Neuronal stem cell (in vitro differentiated cells): ENCODE data around the gene PKMYT1.

Source experiments
- DNase-seq: peaks from one replicate; pipeline ENCODE4 v3.0.0-alpha.2; 2013; ENCODE audit warnings: low spot score
- H2AFZ ChIP-seq: one replicate; pipeline ENCODE4 v1.6.1; 2013; ENCODE audit warnings: mild to moderate bottlenecking, low read length, inconsistent platforms
- H2AK5ac ChIP-seq: 2 replicates; pipeline ENCODE4 v1.6.1; 2013; ENCODE audit warnings: low read depth, mild to moderate bottlenecking, inconsistent platforms, low read length, moderate library complexity, mixed read lengths
- H2BK120ac ChIP-seq: 2 replicates; pipeline ENCODE4 v1.6.1; 2013; ENCODE audit warnings: low read depth, mild to moderate bottlenecking, inconsistent platforms, low read length, moderate library complexity, mixed read lengths
- H2BK12ac ChIP-seq: one replicate; pipeline ENCODE4 v1.6.1; 2013; ENCODE audit warnings: low read length, inconsistent platforms
- H2BK15ac ChIP-seq: 2 replicates; pipeline ENCODE4 v1.6.1; 2013; ENCODE audit warnings: mild to moderate bottlenecking, low read length, inconsistent platforms, mixed read lengths
- H2BK5ac ChIP-seq: one replicate; pipeline ENCODE4 v1.6.1; 2013; ENCODE audit warnings: inconsistent platforms, mild to moderate bottlenecking, low read length, moderate library complexity
- H3K14ac ChIP-seq: one replicate; pipeline ENCODE4 v1.6.1; 2013; ENCODE audit warnings: low read length, inconsistent platforms
- H3K18ac ChIP-seq: 2 replicates; pipeline ENCODE4 v1.6.1; 2013; ENCODE audit warnings: low read length, inconsistent platforms
- H3K23ac ChIP-seq: 2 replicates; pipeline ENCODE4 v1.6.1; 2013; ENCODE audit warnings: low read depth, mild to moderate bottlenecking, mixed read lengths, low read length, inconsistent platforms; ENCODE audit not compliant: poor library complexity
- H3K27ac ChIP-seq: replicated peaks from 3 replicates; pipeline ENCODE4 v1.5.1; 2013; ENCODE audit warnings: low read length, inconsistent platforms
- H3K27me3 ChIP-seq, 3 experiments: 2 replicates each; pipeline ENCODE4 v1.6.1; 2013; ENCODE audit warnings: low read length in 3 of 3, mild to moderate bottlenecking in 2 of 3, inconsistent platforms in 1 of 3, low read depth in 1 of 3, mixed read lengths in 1 of 3, moderate library complexity in 1 of 3; ENCODE audit not compliant: control insufficient read depth in 3 of 3, insufficient read depth in 3 of 3
- H3K36me3 ChIP-seq, 2 donors: replicated peaks in 1 of 2; 2 replicates each; pipeline ENCODE4 v1.6.1; 2013; ENCODE audit warnings: low read length in 2 of 2; ENCODE audit not compliant: control insufficient read depth in 2 of 2, insufficient read depth in 2 of 2
- H3K4ac ChIP-seq: 2 replicates; pipeline ENCODE4 v1.6.1; 2013; ENCODE audit warnings: inconsistent platforms, mild to moderate bottlenecking, low read length, moderate library complexity
- H3K4me1 ChIP-seq, 2 donors: 1 replicate in 1 of 2; 2 replicates in 1 of 2; pipeline ENCODE4 v1.6.1; 2013; ENCODE audit warnings: low read length in 2 of 2, low read depth in 1 of 2; ENCODE audit not compliant: control insufficient read depth in 2 of 2, insufficient read depth in 1 of 2
- H3K4me2 ChIP-seq: one replicate; pipeline ENCODE4 v1.6.1; 2013; ENCODE audit warnings: mild to moderate bottlenecking, low read length, inconsistent platforms; ENCODE audit not compliant: insufficient read depth, poor library complexity, severe bottlenecking
- H3K4me3 ChIP-seq, 2 donors: 2 replicates each; pipeline ENCODE4 v1.5.1; 2013; ENCODE audit warnings: low read length in 2 of 2, mild to moderate bottlenecking in 2 of 2, inconsistent platforms in 1 of 2, moderate library complexity in 1 of 2
- H3K79me1 ChIP-seq: one replicate; pipeline ENCODE4 v1.6.1; 2013; ENCODE audit warnings: low read depth, mild to moderate bottlenecking, inconsistent platforms, low read length, moderate library complexity
- H3K9ac ChIP-seq: one replicate; pipeline ENCODE4 v1.6.1; 2013; ENCODE audit warnings: mild to moderate bottlenecking, low read depth, low read length, inconsistent platforms; ENCODE audit not compliant: poor library complexity
- H3K9me3 ChIP-seq, 2 donors: replicated peaks in 1 of 2; 2 replicates each; pipeline versions ENCODE3 to v1.6.1; 2013; ENCODE audit warnings: low read length in 2 of 2, mild to moderate bottlenecking in 2 of 2, inconsistent platforms in 1 of 2, low read depth in 1 of 2, mixed read lengths in 1 of 2, moderate library complexity in 1 of 2; ENCODE audit not compliant: control insufficient read depth in 2 of 2, insufficient read depth in 1 of 2
- H4K8ac ChIP-seq: one replicate; pipeline ENCODE4 v1.6.1; 2013; ENCODE audit warnings: low read depth, mild to moderate bottlenecking, inconsistent platforms, low read length, moderate library complexity
- H4K91ac ChIP-seq: one replicate; pipeline ENCODE4 v1.6.1; 2013; ENCODE audit warnings: low read length, low read depth, mild to moderate bottlenecking, inconsistent platforms; ENCODE audit not compliant: poor library complexity
- WGBS, 2 donors: extraction: QIAGEN DNeasy Blood & Tissue Kit; methylation state at CpG; one replicate each; pipeline ENCODE4 v1.1.7; 2013; ENCODE audit warnings: missing lambda C conversion rate in 2 of 2, mixed read lengths in 1 of 2; ENCODE audit not compliant: insufficient read length in 2 of 2, insufficient replicate concordance in 1 of 2; ENCODE audit errors: extremely low coverage in 2 of 2; 5-methylcytosine and 5-hydroxymethylcytosine counted together

PKMYT1 gene

GRCh38 chr16:3017794-3018506 is 37.7 kb upstream of the PKMYT1 start, which contains the start of gene CLDN6:
Gene CLDN6, minus strand, starts transcription at chr16:3018183. Its CDS starts 2,162 bp downstream, at chr16:3016021.
- DNase-seq = peak; percentile 77
- H3K4me3 ChIP-seq = peak within 1 kb of the TSS in 1 of 2 donors; percentile 78
- no CpG with 5 or more reads among the region's 52 CpGs for WGBS, 2 donors

GRCh38 chr16:3017344-3017743 is 37.1 kb upstream of the PKMYT1 start:
- Histone ChIP-seq H3K4ac (no peak overlapping the region), H3K23ac (no peak overlapping the region), H2BK120ac (no peak overlapping the region), H4K91ac (no peak overlapping the region), H3K9me3 (no peaks in the 10 kb centered on the region), H3K4me2 (peak overlapping the region; percentile 84), H2AK5ac (peak overlapping the region; percentile 36), H3K79me1 (peaks cover 6% of the 10 kb centered on the region), H3K18ac (peak overlapping the region; percentile 85), H2AFZ (no peak overlapping the region), H3K14ac (peak overlapping the region; percentile 38), H3K27me3 (peaks cover 7 to 47% (median 26%) of the 10 kb centered on the region in 3 experiments), H3K4me1 (peaks cover 11 to 18% of the 10 kb centered on the region in 2 donors), H2BK5ac (peak overlapping the region; percentile 39), H3K27ac (no peak overlapping the region), H2BK15ac (peak overlapping the region; percentile 83), H3K36me3 (no peaks in the 10 kb centered on the region), H3K4me3 (peak overlapping the region in 1 of 2 donors; percentile 76), H2BK12ac (no peak overlapping the region), H3K9ac (no peak overlapping the region), H4K8ac (no peak overlapping the region)
- no peak for DNase-seq
- no CpG with 5 or more reads among the region's 20 CpGs for WGBS, 2 donors

More at GRCh38 chr16:3017794-3018506, 37.7 kb upstream of the PKMYT1 start, which contains the start of gene CLDN6:
- Histone ChIP-seq H3K36me3 (no peaks in the 10 kb centered on the region), H3K9me3 (no peaks in the 10 kb centered on the region), H2AK5ac (peak within 1 kb of the TSS; percentile 36), H3K27me3 (peaks cover 7 to 41% (median 20%) of the 10 kb centered on the region in 3 experiments), H2BK15ac (peak within 1 kb of the TSS; percentile 83), H3K14ac (peak within 1 kb of the TSS; percentile 38), H3K9ac (peak within 1 kb of the TSS; percentile 34), H4K8ac (peak within 1 kb of the TSS; percentile 92), H3K18ac (peak within 1 kb of the TSS; percentile 94), H3K4ac (no peak within 1 kb of the TSS), H4K91ac (no peak within 1 kb of the TSS), H3K4me1 (peaks cover 17 to 22% of the 10 kb centered on the region in 2 donors), H3K4me2 (peak within 1 kb of the TSS; percentile 84), H3K23ac (peak within 1 kb of the TSS; percentile 94), H2BK120ac (no peak within 1 kb of the TSS), H2BK12ac (no peak within 1 kb of the TSS), H3K27ac (no peak within 1 kb of the TSS), H2AFZ (peak within 1 kb of the TSS; percentile 34), H2BK5ac (peak within 1 kb of the TSS; percentile 39), H3K79me1 (peaks cover 6% of the 10 kb centered on the region)

- H4K8ac ChIP-seq = no peak overlapping the region
Observed at GRCh38 chr16:3015865-3016521, 35.7 kb upstream of the PKMYT1 start.

DNA sequence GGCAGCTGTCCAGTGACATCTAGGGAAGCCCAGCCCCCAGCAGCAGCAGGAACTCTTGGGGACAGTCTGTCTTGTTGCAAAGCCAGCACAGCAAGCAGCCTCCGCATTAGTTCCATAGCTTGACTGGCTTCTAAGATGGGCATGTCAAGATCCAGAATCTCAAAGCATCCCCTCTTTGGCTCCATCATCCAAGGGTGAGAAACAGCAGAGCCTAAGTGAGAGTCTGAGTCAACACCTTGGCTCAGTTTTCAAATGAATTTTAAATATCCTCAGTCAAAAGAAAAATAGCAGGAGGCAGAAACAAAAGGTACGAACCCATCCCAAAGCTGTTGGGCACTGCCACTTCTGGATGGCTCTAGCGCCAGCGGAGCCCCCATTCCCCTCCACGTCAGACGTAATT is 34.7 kb upstream of the PKMYT1 start:
- H2BK12ac ChIP-seq = no peak overlapping the region
- WGBS, 2 donors = no CpG with 5 or more reads among the region's 6 CpGs
- H2BK120ac ChIP-seq = no peak overlapping the region
- no peak overlapping the region for H4K91ac ChIP-seq
- H3K4me2 ChIP-seq = no peak overlapping the region
- H3K14ac ChIP-seq = no peak overlapping the region
- no peak overlapping the region for H2BK5ac ChIP-seq
- H3K27me3 ChIP-seq = peaks cover 9 to 68% (median 40%) of the 10 kb centered on the region in 3 experiments
- H3K9me3 ChIP-seq = no peaks in the 10 kb centered on the region
- no peak overlapping the region for H2AFZ ChIP-seq
- no peak overlapping the region for H3K23ac ChIP-seq
- no peak overlapping the region for H3K4ac ChIP-seq
- no peak overlapping the region for H4K8ac ChIP-seq
- no peak overlapping the region for H3K4me3 ChIP-seq
- H3K36me3 ChIP-seq = no peaks in the 10 kb centered on the region
- H3K18ac ChIP-seq = no peak overlapping the region
- H2BK15ac ChIP-seq = no peak overlapping the region
- H3K27ac ChIP-seq = no peak overlapping the region
- H3K4me1 ChIP-seq = peaks cover 5 to 14% of the 10 kb centered on the region in 2 donors
- DNase-seq = no peak
- no peak overlapping the region for H3K9ac ChIP-seq
- H2AK5ac ChIP-seq = peak overlapping the region; percentile 46
- H3K79me1 ChIP-seq = peaks cover 6% of the 10 kb centered on the region

More at GRCh38 chr16:3015865-3016521, 35.7 kb upstream of the PKMYT1 start:
- Histone ChIP-seq H2AFZ (no peak overlapping the region), H3K18ac (peak overlapping the region; percentile 22), H4K91ac (no peak overlapping the region), H2BK15ac (no peak overlapping the region), H3K36me3 (no peaks in the 10 kb centered on the region), H3K4me3 (no peak overlapping the region), H3K23ac (no peak overlapping the region), H3K27me3 (peaks cover 9 to 60% (median 35%) of the 10 kb centered on the region in 3 experiments), H2BK12ac (peak overlapping the region; percentile 84), H3K9me3 (no peaks in the 10 kb centered on the region), H3K4me2 (no peak overlapping the region), H3K9ac (no peak overlapping the region), H3K4me1 (peaks cover 2 to 13% of the 10 kb centered on the region in 2 donors), H2BK120ac (no peak overlapping the region), H2AK5ac (no peak overlapping the region), H3K14ac (no peak overlapping the region), H3K4ac (no peak overlapping the region), H3K27ac (no peak overlapping the region), H3K79me1 (peaks cover 6% of the 10 kb centered on the region), H2BK5ac (no peak overlapping the region)
- WGBS, 2 donors = no CpG with 5 or more reads among the region's 13 CpGs
- no peak for DNase-seq
